HepG2 (cell line): ENCODE data around the gene GALR2. TPM values are rescaled to one million over a fixed set of nuclear protein-coding genes. Genes with fewer than 3 reads are reported as not detected.
A peak's percentile ranks its signal among the peaks of the same experiment; 100 is the strongest.

ENCODE experiments used
- FOSL2 ChIP-seq: sonication (generic); formaldehyde crosslinking; IDR thresholded peaks from 2 replicates; pipeline ENCODE4 v1.4.0; 2020; ENCODE audit warnings: missing genetic modification reagents
- FUBP1 ChIP-seq: sonication (generic); formaldehyde crosslinking; IDR thresholded peaks from 2 replicates; pipeline ENCODE4 v1.5.1; 2020; ENCODE audit warnings: missing genetic modification reagents, mild to moderate bottlenecking, borderline replicate concordance
- HOXA3 ChIP-seq: sonication (generic); formaldehyde crosslinking; IDR thresholded peaks from 2 replicates; pipeline ENCODE4 v1.5.0; 2020; ENCODE audit warnings: missing genetic modification reagents
- KDM5B ChIP-seq: sonication (generic); formaldehyde crosslinking; IDR thresholded peaks from 2 replicates; pipeline ENCODE4 v1.4.0; 2020; ENCODE audit warnings: missing genetic modification reagents, mild to moderate bottlenecking, borderline replicate concordance
- MNT ChIP-seq: fragments of 450-650 bp; IDR thresholded peaks from 2 replicates; pipeline ENCODE4 v1.6.1; 2016
- MXI1 ChIP-seq: IDR thresholded peaks from 3 replicates; pipeline ENCODE4 v1.6.1; 2012; ENCODE audit warnings: low read depth, low read length, inconsistent platforms, borderline replicate concordance
- PATZ1 ChIP-seq: sonication (generic); formaldehyde crosslinking; IDR thresholded peaks from 2 replicates; pipeline ENCODE4 v1.4.0; 2020; ENCODE audit warnings: missing genetic modification reagents
- RAD21 ChIP-seq: fragments of 450-650 bp; formaldehyde crosslinking; IDR thresholded peaks from 2 replicates; pipeline ENCODE4 v1.5.0; 2020; ENCODE audit warnings: mild to moderate bottlenecking
- SP4 ChIP-seq: sonication (generic); formaldehyde crosslinking; IDR thresholded peaks from 2 replicates; pipeline ENCODE4 v1.8.1; 2023; ENCODE audit warnings: mild to moderate bottlenecking, missing genetic modification reagents
- TEAD3 ChIP-seq: optimal IDR thresholded peaks from 2 replicates; pipeline ENCODE3; 2016; ENCODE audit warnings: borderline replicate concordance
- ZBTB14 ChIP-seq: sonication (generic); formaldehyde crosslinking; IDR thresholded peaks from 2 replicates; pipeline ENCODE4 v1.4.0; 2020; ENCODE audit warnings: missing genetic modification reagents
- ZBTB42 ChIP-seq: sonication (generic); formaldehyde crosslinking; IDR thresholded peaks from 2 replicates; pipeline ENCODE4 v1.5.0; 2020; ENCODE audit warnings: mild to moderate bottlenecking, missing genetic modification reagents
- ZFP36 ChIP-seq: fragments of 150-350 bp; IDR thresholded peaks from 2 replicates; pipeline ENCODE4 v1.6.1; 2018; ENCODE audit warnings: borderline replicate concordance, low read length, low read depth; ENCODE audit not compliant: partially characterized antibody
- ZNF224 ChIP-seq: sonication (generic); formaldehyde crosslinking; IDR thresholded peaks from 2 replicates; pipeline ENCODE4 v1.5.0; 2020; ENCODE audit warnings: mild to moderate bottlenecking, missing genetic modification reagents
- ZNF431 ChIP-seq: sonication (generic); formaldehyde crosslinking; IDR thresholded peaks from 2 replicates; pipeline ENCODE4 v1.9.0; 2022; ENCODE audit warnings: missing genetic modification reagents, low read depth, mild to moderate bottlenecking, borderline replicate concordance
- ZNF552 ChIP-seq: sonication (generic); formaldehyde crosslinking; IDR thresholded peaks from 2 replicates; pipeline ENCODE4 v1.9.0; 2022; ENCODE audit warnings: missing genetic modification reagents, mild to moderate bottlenecking, borderline replicate concordance
- ZNF746 ChIP-seq: sonication (generic); formaldehyde crosslinking; IDR thresholded peaks from 2 replicates; pipeline ENCODE4 v1.8.0; 2022; ENCODE audit warnings: mild to moderate bottlenecking, missing genetic modification reagents
- polyA plus RNA-seq, 8 experiments: library from polyadenylated mRNA; depleted of rRNA in 3 of 8; stranded (reverse) in 7 of 8; unstranded in 1 of 8; fragments of >200 nt; fragmentation: Illumina TruSeq in 4 of 8; extraction: Trizol in 4 of 8; gene quantifications; 2 replicates each; pipeline versions ENCODE4 v1.2.1 to v1.2.3, GENCODE V29; 2011 to 2016; ENCODE audit warnings: low read depth in 4 of 8, missing spikeins in 1 of 8, mixed read lengths in 1 of 8; ENCODE audit not compliant: insufficient read depth in 1 of 8
- total RNA-seq, 5 experiments: library from RNA; depleted of rRNA; stranded (reverse); fragments of >200 nt; fragmentation: Illumina TruSeq; extraction: Trizol; gene quantifications; 2 replicates each; pipeline ENCODE4 v1.2.3, GENCODE V29; 2016; ENCODE audit warnings: low read depth in 1 of 5
- TF ChIP-seq, protein P1 (sequence below): sonication (generic); formaldehyde crosslinking; IDR thresholded peaks from 2 replicates; pipeline ENCODE4 v1.4.0; 2020; ENCODE audit warnings: missing genetic modification reagents
- TF ChIP-seq, protein P2 (sequence below): sonication (generic); formaldehyde crosslinking; IDR thresholded peaks from 2 replicates; pipeline ENCODE4 v1.4.0; 2020; ENCODE audit warnings: mild to moderate bottlenecking, missing genetic modification reagents

GALR2 gene
- total and polyA plus RNA-seq, 2 of the 13 experiments (the other 11 are each of a cell fraction or from before 2014, with no cell fraction given), result 0.48 to 0.58 TPM

GRCh38 chr17:76103274-76104139 is 28.9 kb downstream of the GALR2 start, which contains the start of gene EXOC7 (continued):
- TF ChIP-seq, protein P1, sequence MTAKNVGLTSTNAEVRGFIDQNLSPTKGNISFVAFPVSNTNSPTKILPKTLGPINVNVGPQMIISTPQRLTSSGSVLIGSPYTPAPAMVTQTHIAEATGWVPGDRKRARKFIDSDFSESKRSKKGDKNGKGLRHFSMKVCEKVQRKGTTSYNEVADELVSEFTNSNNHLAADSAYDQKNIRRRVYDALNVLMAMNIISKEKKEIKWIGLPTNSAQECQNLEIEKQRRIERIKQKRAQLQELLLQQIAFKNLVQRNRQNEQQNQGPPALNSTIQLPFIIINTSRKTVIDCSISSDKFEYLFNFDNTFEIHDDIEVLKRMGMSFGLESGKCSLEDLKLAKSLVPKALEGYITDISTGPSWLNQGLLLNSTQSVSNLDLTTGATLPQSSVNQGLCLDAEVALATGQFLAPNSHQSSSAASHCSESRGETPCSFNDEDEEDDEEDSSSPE (CRISPR knock-in tag), result peak; percentile 45; the same call in 1 of the 2 replicates
- TF ChIP-seq HOXA3 (CRISPR knock-in tag), result peak; percentile 94
- 0 out of 2 replicates have a peak, but pooled peaks have one; percentile 26 for TF ChIP-seq FUBP1 (CRISPR knock-in tag)
- TF ChIP-seq PATZ1 (CRISPR knock-in tag), result peak; percentile 77
- TF ChIP-seq ZBTB42 (CRISPR knock-in tag), result peak; percentile 30; the same call in 1 of the 2 replicates
- TF ChIP-seq ZNF552 (CRISPR knock-in tag), result no peak; the same call in 1 of the 2 replicates
- no peak for TF ChIP-seq ZNF431 (CRISPR knock-in tag)
- TF ChIP-seq ZBTB14 (CRISPR knock-in tag), result no peak
- no peak for TF ChIP-seq RAD21 (CRISPR knock-in tag)
- peak; percentile 77 for TF ChIP-seq SP4 (CRISPR knock-in tag)
- peak; percentile 93; the same call in 1 of the 2 replicates for TF ChIP-seq ZNF224
- TF ChIP-seq MNT, result peak; percentile 17; the same call in 1 of the 2 replicates
- TF ChIP-seq KDM5B, result peak; percentile 76; the same call in 1 of the 2 replicates
- no peak for TF ChIP-seq ZFP36
- TF ChIP-seq FOSL2 (CRISPR knock-in tag), result no peak; the same call in 1 of the 2 replicates
- peak; percentile 75; the same call in 2 of the 3 replicates for TF ChIP-seq MXI1
- no peak for TF ChIP-seq TEAD3
- 0 out of 2 replicates have a peak, but pooled peaks have one; percentile 31 for TF ChIP-seq ZNF746
- TF ChIP-seq, protein P2, sequence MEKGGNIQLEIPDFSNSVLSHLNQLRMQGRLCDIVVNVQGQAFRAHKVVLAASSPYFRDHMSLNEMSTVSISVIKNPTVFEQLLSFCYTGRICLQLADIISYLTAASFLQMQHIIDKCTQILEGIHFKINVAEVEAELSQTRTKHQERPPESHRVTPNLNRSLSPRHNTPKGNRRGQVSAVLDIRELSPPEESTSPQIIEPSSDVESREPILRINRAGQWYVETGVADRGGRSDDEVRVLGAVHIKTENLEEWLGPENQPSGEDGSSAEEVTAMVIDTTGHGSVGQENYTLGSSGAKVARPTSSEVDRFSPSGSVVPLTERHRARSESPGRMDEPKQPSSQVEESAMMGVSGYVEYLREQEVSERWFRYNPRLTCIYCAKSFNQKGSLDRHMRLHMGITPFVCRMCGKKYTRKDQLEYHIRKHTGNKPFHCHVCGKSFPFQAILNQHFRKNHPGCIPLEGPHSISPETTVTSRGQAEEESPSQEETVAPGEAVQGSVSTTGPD (CRISPR knock-in tag), result no peak
